ENCODE measurements around the gene FOXJ1. TPM values are rescaled to one million over a fixed set of nuclear protein-coding genes. Genes with fewer than 3 reads are reported as not detected.

Gene FOXJ1
- total and polyA plus RNA-seq, 2 of the 13 experiments (the other 11 are each of a cell fraction or from before 2014, with no cell fraction given): 0.98 to 1.6 TPM

GRCh38 chr17:76148015-76148326, 6.9 kb upstream of the FOXJ1 start:
- CTCF ChIA-PET (ENCODE audit: low intra/inter-chr PET ratio, low total read pairs): interaction anchor here (1.7 to 3.7 kb wide), 2 partner anchors 24 to 26 kb away, joined by 6 to 50 read pairs; no protein-coding TSS in a partner anchor
- ATAC-seq: no peak
- no peak for FAIRE-seq
- BruUV-seq (replicated peaks): no TSS peak
- POLR2A ChIA-PET: no interaction called here
- no peaks in the 10 kb centered on the region for H3K9me3 ChIP-seq (ENCODE audit: low read length)
- H3K79me2 ChIP-seq (ENCODE audit: insufficient read depth, low read length): no peaks in the 10 kb centered on the region
- intact Hi-C loops (cut with micrococcal nuclease; ENCODE audit: unreplicated experiment): no loop called here
- no peak for DNase-seq (ENCODE audit: low spot score)
- in situ Hi-C loops (cut with HindIII; ENCODE audit: extremely low pct_ligation_motif_present, low pct_unique_long_range_greater_than_20kb): no loop called here
- H3K36me3 ChIP-seq (replicated peaks in 1 of 2; ENCODE audit: control insufficient read depth in 1 of 2, insufficient read depth in 2 of 2, low read length in 2 of 2): no peaks in the 10 kb centered on the region
- H3K4me2 ChIP-seq (ENCODE audit: low read depth, low read length): no peak overlapping the region
- peaks cover 0 to 21% of the 10 kb centered on the region in 2 experiments for H3K27me3 ChIP-seq (ENCODE audit: control insufficient read depth in 1 of 2, insufficient read depth in 2 of 2, low read length in 2 of 2)
- no peak overlapping the region for H2AFZ ChIP-seq (ENCODE audit: low read length)
- H3K4me3 ChIP-seq (replicated peaks in 1 of 3; ENCODE audit: insufficient read depth in 1 of 3, low read depth in 2 of 3, low read length in 3 of 3): no peak overlapping the region
- H3K9ac ChIP-seq (ENCODE audit: insufficient read depth, low read depth, low read length): no peak overlapping the region
- H4K20me1 ChIP-seq (ENCODE audit: insufficient read depth, low read length): no peaks in the 10 kb centered on the region
- H3K4me1 ChIP-seq (ENCODE audit: insufficient read depth, low read length): peaks cover 26% of the 10 kb centered on the region
- no peak for TF ChIP-seq SAFB2 (CRISPR knock-in tag; IDR thresholded peaks at IDR 0.05; ENCODE audit: borderline replicate concordance, low read depth)
- TF ChIP-seq ZBTB34 (CRISPR knock-in tag; IDR thresholded peaks at IDR 0.05): no peak
- TF ChIP-seq POLR2AphosphoS2 (IDR thresholded peaks at IDR 0.05; ENCODE audit: low read depth, low read length): no peak
- TF ChIP-seq PBX3 (CRISPR knock-in tag; IDR thresholded peaks at IDR 0.05; ENCODE audit: borderline replicate concordance): no peak
- TF ChIP-seq ZNF256 (CRISPR knock-in tag; conservative IDR thresholded peaks at IDR 0.05): no peak
- no peak for TF ChIP-seq RXRA (CRISPR knock-in tag; IDR thresholded peaks at IDR 0.05)
- no peak for TF ChIP-seq MLLT10 (CRISPR knock-in tag; IDR thresholded peaks at IDR 0.05)
- TF ChIP-seq ZNF138 (CRISPR knock-in tag; IDR thresholded peaks at IDR 0.05; ENCODE audit: low read depth): no peak
- no peak for TF ChIP-seq ZC3H4 (CRISPR knock-in tag; IDR thresholded peaks at IDR 0.05; ENCODE audit: borderline replicate concordance)
- no peak for TF ChIP-seq SRSF4 (IDR thresholded peaks at IDR 0.05; ENCODE audit: low read depth, low read length, poor library complexity, severe bottlenecking)
- TF ChIP-seq TP53 (CRISPR knock-in tag; conservative IDR thresholded peaks at IDR 0.05): no peak
- TF ChIP-seq SOX5 (CRISPR knock-in tag; IDR thresholded peaks at IDR 0.05; ENCODE audit: borderline replicate concordance): no peak
- no peak for TF ChIP-seq TAF1 (CRISPR knock-in tag; IDR thresholded peaks at IDR 0.05)
- no peak for TF ChIP-seq ZNF235 (CRISPR knock-in tag; IDR thresholded peaks at IDR 0.05; ENCODE audit: borderline replicate concordance)
- TF ChIP-seq ONECUT2 (CRISPR knock-in tag; IDR thresholded peaks at IDR 0.05): no peak
- TF ChIP-seq ZNF576 (CRISPR knock-in tag; IDR thresholded peaks at IDR 0.05): no peak
- 80% methylated on average over 1 of the region's 1 CpG for WGBS (ENCODE audit: low lambda C conversion rate)
- no peak overlapping the region for H3K27ac ChIP-seq (ENCODE audit: extremely low read length, insufficient read depth, low read length)
